Activated T-helper 1 cell treated with anti-CD3 and anti-CD28 coated beads, Interleukin-12 subunit alpha, Interleukin-12 subunit beta, Interleukin-2, Interleukin-4 antibody, amounts not matched to agents 30 ng/mL and 10 ng/mL and 1 ng/mL, durations not matched to agents 14 hours and 24 hours and 36 hours (primary cell): ENCODE results near the gene SLC22A6. TPM values are rescaled to one million over a fixed set of nuclear protein-coding genes. Genes with fewer than 3 reads are reported as not detected.

ENCODE experiments used
- DNase-seq: peaks from one replicate; pipeline ENCODE4 v3.0.0; 2021; ENCODE audit warnings: low spot score
- H3K27ac Mint-ChIP-seq: one replicate; pipeline ENCODE4 v1.8.0; 2021; ENCODE audit warnings: mild to moderate bottlenecking, mixed read lengths
- H3K27me3 Mint-ChIP-seq: one replicate; pipeline ENCODE4 v1.8.0; 2022; ENCODE audit warnings: mild to moderate bottlenecking, moderate library complexity, mixed read lengths; ENCODE audit not compliant: insufficient read depth
- H3K36me3 Mint-ChIP-seq: one replicate; pipeline ENCODE4 v1.8.0; 2021; ENCODE audit warnings: low read depth, mixed read lengths
- H3K4me1 Mint-ChIP-seq: one replicate; pipeline ENCODE4 v1.8.0; 2021; ENCODE audit warnings: low read depth, mixed read lengths
- H3K4me3 Mint-ChIP-seq: one replicate; pipeline ENCODE4 v1.8.0; 2021; ENCODE audit warnings: mild to moderate bottlenecking, moderate library complexity, mixed read lengths
- H3K9me3 Mint-ChIP-seq: one replicate; pipeline ENCODE4 v1.8.0; 2021; ENCODE audit warnings: mixed read lengths
- intact Hi-C: fragments of 100-400 bp; cut with micrococcal nuclease; formaldehyde crosslinking; loops from one replicate; pipeline ENCODE4 v1.15.1; 2024
- total RNA-seq: library from RNA; stranded (reverse); gene quantifications from 2 replicates; pipeline ENCODE4 v1.2.3, GENCODE V29; 2022

The SLC22A6 gene
- total RNA-seq, 1 donor from 2014 or later = not detected

- intact Hi-C loops = no loop called here
- Mint-ChIP-seq H3K9me3 (peaks cover 9% of the 10 kb centered on the region), H3K4me1 (no peaks in the 10 kb centered on the region), H3K27ac (no peak overlapping the region), H3K36me3 (peaks cover 2% of the 10 kb centered on the region), H3K27me3 (peaks cover 15% of the 10 kb centered on the region), H3K4me3 (no peak overlapping the region)
- no peak for DNase-seq
These were observed 50.8 kb downstream of the SLC22A6 start for GRCh38 chr11:62933750-62934495.

DNA sequence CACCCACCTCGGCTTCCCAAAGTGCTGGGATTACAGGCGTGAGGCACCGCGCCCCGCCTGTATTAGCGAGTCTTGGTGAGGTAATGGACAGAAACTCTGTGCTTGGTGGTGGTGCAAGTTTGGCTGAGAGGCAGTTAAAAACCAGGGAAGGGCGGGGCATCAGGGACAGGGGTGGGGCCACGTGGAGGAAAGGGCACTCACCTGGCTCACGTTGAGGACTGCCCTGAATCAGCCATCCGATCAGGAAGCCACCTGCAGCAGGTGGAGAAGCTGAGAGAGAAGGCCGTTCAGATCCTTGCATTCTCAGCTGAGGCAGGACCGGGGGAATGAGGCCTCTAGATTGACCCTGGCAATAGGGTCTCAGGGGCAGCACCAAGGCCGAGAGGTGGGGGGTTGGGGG lies 51.5 kb downstream of the SLC22A6 start:
- Mint-ChIP-seq H3K27ac (no peak overlapping the region), H3K9me3 (peaks cover 9% of the 10 kb centered on the region), H3K27me3 (peaks cover 17% of the 10 kb centered on the region), H3K4me3 (no peak overlapping the region), H3K4me1 (no peaks in the 10 kb centered on the region), H3K36me3 (peaks cover 2% of the 10 kb centered on the region)
- DNase-seq = no peak
- intact Hi-C loops = no loop called here

DNA sequence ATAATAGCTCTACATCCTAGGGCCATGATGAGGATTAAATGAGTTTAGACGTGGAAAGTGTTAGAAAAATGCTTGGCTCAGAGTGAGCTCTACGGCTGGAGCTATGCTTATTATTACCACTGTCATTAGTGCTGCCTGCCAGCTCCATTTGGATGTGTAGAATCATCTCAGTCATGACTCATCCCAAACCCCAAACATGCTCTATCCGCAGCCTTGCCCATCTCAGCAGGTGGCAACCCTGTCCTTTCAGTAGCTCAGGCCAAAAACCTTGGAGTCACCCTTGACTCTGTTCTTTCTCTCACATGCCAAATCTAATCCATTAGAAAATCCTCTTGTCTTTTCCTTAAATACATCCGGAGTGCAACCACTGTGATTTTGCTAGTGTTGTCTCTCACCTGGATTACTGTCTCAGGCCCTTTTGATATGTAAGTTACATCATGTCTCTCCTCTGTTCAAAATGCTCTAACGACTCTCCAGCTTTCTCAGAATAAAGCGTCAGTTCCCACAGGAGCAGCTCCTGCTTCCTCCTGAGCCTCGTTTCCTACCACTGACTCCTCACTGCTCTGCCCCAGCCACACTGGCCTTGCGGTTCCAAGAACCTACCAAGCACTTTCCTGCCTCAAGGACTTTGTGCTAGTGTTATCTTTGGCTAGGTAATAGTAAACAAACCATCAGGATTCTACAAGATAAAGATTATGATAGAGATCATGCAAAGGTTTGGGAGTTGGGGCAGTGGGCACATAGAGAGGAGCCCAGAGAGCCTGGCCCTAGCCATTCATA lies 53.1 kb downstream of the SLC22A6 start:
- Mint-ChIP-seq H3K27me3 (peaks cover 31% of the 10 kb centered on the region), H3K36me3 (no peaks in the 10 kb centered on the region), H3K4me3 (no peak overlapping the region), H3K4me1 (peaks cover 4% of the 10 kb centered on the region), H3K9me3 (no peaks in the 10 kb centered on the region), H3K27ac (no peak overlapping the region)
- DNase-seq = no peak
- intact Hi-C loops = no loop called here

DNA sequence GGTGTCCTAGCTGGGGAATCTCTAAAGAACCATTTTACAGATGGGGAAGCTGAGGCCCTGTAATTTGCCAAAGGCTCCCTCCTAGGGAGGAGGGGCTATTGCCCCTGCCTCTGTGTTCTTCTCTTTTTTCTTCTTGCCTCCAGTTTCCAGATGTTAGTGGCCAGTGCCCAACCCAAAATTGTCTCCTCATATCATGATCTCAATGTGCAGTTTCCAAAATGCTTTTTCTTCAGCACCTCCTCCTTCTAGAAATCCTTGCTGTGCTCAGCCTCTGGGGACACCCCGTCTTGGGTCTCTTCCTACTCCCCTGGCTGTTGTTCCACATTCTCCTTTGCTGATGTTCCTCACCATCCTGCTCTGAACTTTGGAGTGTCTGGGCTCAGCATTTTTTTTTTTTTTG lies 54.1 kb downstream of the SLC22A6 start:
- Mint-ChIP-seq H3K36me3 (no peaks in the 10 kb centered on the region), H3K9me3 (no peaks in the 10 kb centered on the region), H3K4me1 (peaks cover 6% of the 10 kb centered on the region), H3K4me3 (no peak overlapping the region), H3K27ac (no peak overlapping the region), H3K27me3 (peaks cover 40% of the 10 kb centered on the region)
- DNase-seq = no peak
- intact Hi-C loops = no loop called here

DNA sequence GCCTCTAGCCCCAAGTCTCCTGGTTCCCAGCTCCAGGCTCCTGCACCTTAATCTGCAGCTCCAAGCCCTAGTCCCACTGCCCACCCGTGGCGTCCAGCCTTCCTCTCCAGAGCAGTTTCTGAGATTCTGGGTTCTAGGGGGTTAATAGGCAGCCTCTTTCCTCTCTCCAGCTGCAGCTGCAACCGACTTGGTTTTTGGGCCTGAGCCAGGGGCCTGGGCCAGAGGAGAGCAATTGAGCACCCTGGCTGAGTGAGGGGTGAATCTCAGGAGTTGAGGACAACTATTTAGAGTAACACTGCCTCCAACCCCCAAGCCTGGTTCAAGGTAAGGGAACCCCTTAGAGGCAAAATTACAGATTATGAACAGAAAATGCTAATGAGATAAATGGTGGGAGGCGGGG lies 54.6 kb downstream of the SLC22A6 start:
- H3K36me3 Mint-ChIP-seq = no peaks in the 10 kb centered on the region
- H3K9me3 Mint-ChIP-seq = no peaks in the 10 kb centered on the region
- no peak for DNase-seq
- H3K27me3 Mint-ChIP-seq = peaks cover 45% of the 10 kb centered on the region
- intact Hi-C loops = no loop called here
- no peak overlapping the region for H3K27ac Mint-ChIP-seq
- H3K4me1 Mint-ChIP-seq = peaks cover 11% of the 10 kb centered on the region
- H3K4me3 Mint-ChIP-seq = no peak overlapping the region

DNA sequence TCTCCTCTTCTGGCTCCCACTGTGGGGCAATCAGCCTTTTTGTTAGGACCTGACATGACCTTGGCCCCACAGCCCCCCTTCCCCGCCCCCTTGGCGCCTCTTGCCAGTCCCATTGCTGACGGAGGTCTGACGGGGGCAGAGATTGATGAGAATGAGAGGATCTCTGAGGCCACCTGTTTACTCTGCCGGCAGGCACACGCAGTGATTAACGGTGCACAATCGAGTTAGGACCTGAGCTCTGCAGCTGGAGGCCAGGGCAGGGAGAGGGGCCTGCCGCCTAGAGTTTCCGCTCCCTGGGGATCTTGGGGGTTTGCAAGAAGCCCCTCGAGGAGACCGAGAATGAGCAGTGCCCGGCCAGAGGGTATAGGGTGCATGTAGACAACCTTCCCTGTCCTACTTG lies 56.8 kb downstream of the SLC22A6 start:
- intact Hi-C loops = no loop called here
- H3K27me3 Mint-ChIP-seq = peaks cover 63% of the 10 kb centered on the region
- H3K36me3 Mint-ChIP-seq = peaks cover 2% of the 10 kb centered on the region
- no peak overlapping the region for H3K4me3 Mint-ChIP-seq
- no peak for DNase-seq
- peaks cover 19% of the 10 kb centered on the region for H3K4me1 Mint-ChIP-seq
- H3K27ac Mint-ChIP-seq = no peak overlapping the region
- no peaks in the 10 kb centered on the region for H3K9me3 Mint-ChIP-seq

GRCh38 chr11:62926680-62927455 lies 57.9 kb downstream of the SLC22A6 start:
- DNase-seq = no peak
- Mint-ChIP-seq H3K9me3 (no peaks in the 10 kb centered on the region), H3K4me3 (no peak overlapping the region), H3K27ac (no peak overlapping the region), H3K27me3 (peaks cover 74% of the 10 kb centered on the region), H3K36me3 (peaks cover 2% of the 10 kb centered on the region), H3K4me1 (peaks cover 24% of the 10 kb centered on the region)
- intact Hi-C loops = no loop called here

Other genes starting within 250 kb of the SLC22A6 start
- 8.7 and 9.1 TPM in 2 replicates for gene ZBTB3, start 230.8 kb downstream of the SLC22A6 start, total RNA-seq
- gene POLR2G, start 223.4 kb downstream of the SLC22A6 start, total RNA-seq = 145 and 148 TPM in 2 replicates
- gene TAF6L, start 213.6 kb downstream of the SLC22A6 start, total RNA-seq = 19.4 and 20.7 TPM in 2 replicates
- gene TMEM179B, start 197.6 kb downstream of the SLC22A6 start, total RNA-seq = 40.6 and 43.0 TPM in 2 replicates
- gene TMEM223, start 193.0 kb downstream of the SLC22A6 start, total RNA-seq = 14.3 and 16.0 TPM in 2 replicates
- 155 and 158 TPM in 2 replicates for gene NXF1, start 179.5 kb downstream of the SLC22A6 start, total RNA-seq
- gene STX5, start 152.9 kb downstream of the SLC22A6 start, total RNA-seq = 34.2 and 39.9 TPM in 2 replicates
- gene TEX54, start 152.1 kb downstream of the SLC22A6 start, total RNA-seq = 1.2 and 1.3 TPM in 2 replicates
- 156 and 161 TPM in 2 replicates for gene WDR74, start 145.4 kb downstream of the SLC22A6 start, total RNA-seq
- 397 and 399 TPM in 2 replicates for gene SLC3A2, start 104.1 kb downstream of the SLC22A6 start, total RNA-seq
- gene CHRM1, start 63.6 kb downstream of the SLC22A6 start, total RNA-seq = not detected in 2 replicates
- gene SLC22A8, start 30.9 kb upstream of the SLC22A6 start, total RNA-seq = not detected in 2 replicates
- not detected in 2 replicates for gene SLC22A24, start 159.3 kb upstream of the SLC22A6 start, total RNA-seq